ENCODE data around the gene NKIRAS2.

- TF ChIP-seq, protein P1, sequence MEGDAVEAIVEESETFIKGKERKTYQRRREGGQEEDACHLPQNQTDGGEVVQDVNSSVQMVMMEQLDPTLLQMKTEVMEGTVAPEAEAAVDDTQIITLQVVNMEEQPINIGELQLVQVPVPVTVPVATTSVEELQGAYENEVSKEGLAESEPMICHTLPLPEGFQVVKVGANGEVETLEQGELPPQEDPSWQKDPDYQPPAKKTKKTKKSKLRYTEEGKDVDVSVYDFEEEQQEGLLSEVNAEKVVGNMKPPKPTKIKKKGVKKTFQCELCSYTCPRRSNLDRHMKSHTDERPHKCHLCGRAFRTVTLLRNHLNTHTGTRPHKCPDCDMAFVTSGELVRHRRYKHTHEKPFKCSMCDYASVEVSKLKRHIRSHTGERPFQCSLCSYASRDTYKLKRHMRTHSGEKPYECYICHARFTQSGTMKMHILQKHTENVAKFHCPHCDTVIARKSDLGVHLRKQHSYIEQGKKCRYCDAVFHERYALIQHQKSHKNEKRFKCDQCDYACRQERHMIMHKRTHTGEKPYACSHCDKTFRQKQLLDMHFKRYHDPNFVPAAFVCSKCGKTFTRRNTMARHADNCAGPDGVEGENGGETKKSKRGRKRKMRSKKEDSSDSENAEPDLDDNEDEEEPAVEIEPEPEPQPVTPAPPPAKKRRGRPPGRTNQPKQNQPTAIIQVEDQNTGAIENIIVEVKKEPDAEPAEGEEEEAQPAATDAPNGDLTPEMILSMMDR (conservative IDR thresholded peaks at IDR 0.05; ENCODE audit: low read length), result no peak
- no peak for TF ChIP-seq EZH2phosphoT487 (IDR thresholded peaks at IDR 0.05; ENCODE audit: borderline replicate concordance)
Observed at GRCh38 chr17:42038221-42038973, 18.5 kb downstream of the NKIRAS2 start.

Measured in Loucy (cell line).